Peyer's patch (tissue), 4 donors: ENCODE data around the gene PIWIL4. TPM values are rescaled to one million over a fixed set of nuclear protein-coding genes. Genes with fewer than 3 reads are reported as not detected.

Experiments
- DNase-seq, 3 donors: peaks; one replicate each; pipeline ENCODE4 v3.0.0-alpha.2; 2017 to 2019
- H3K27ac ChIP-seq, 4 donors: fragments of 200-600 bp; sonication (generic); one replicate each; pipeline ENCODE4 v1.5.1; 2016 to 2019
- H3K27me3 ChIP-seq, 2 donors: fragments of 200-600 bp; sonication (generic); one replicate each; pipeline ENCODE4 v1.5.1; 2019
- H3K36me3 ChIP-seq, 3 donors: fragments of 200-600 bp; sonication (generic); one replicate each; pipeline ENCODE4 v1.5.1; 2016 to 2019
- H3K4me1 ChIP-seq, 4 donors: fragments of 200-600 bp; sonication (generic); one replicate each; pipeline ENCODE4 v1.5.1; 2016 to 2019
- H3K4me3 ChIP-seq, 4 donors: fragments of 200-600 bp; sonication (generic); 1 replicate in 3 of 4; 2 replicates in 1 of 4; pipeline ENCODE4 v1.5.1; 2016 to 2019; ENCODE audit warnings: mild to moderate bottlenecking in 1 of 4
- H3K9me3 ChIP-seq, 4 donors: fragments of 200-600 bp; sonication (generic); one replicate each; pipeline ENCODE4 v1.5.1; 2016 to 2019; ENCODE audit warnings: mild to moderate bottlenecking in 1 of 4
- POLR2A ChIP-seq, 2 donors: fragments of 450-650 bp; IDR thresholded peaks; one replicate each; pipeline ENCODE4 v1.5.1; 2017; ENCODE audit warnings: antibody characterized with exemption in 2 of 2, mild to moderate bottlenecking in 2 of 2, moderate library complexity in 2 of 2
- total RNA-seq, 4 donors: library from RNA; depleted of rRNA; stranded (reverse); fragments of >200 nt; gene quantifications; one replicate each; pipeline ENCODE4 v1.1.0, GENCODE V29; 2016
- TF ChIP-seq, protein P1 (sequence below), 6 experiments: fragments of 450-650 bp in 4 of 6; fragments of 200-600 bp in 2 of 6; sonication (generic) in 1 of 6; IDR thresholded peaks; one replicate each; pipeline ENCODE4 v1.5.1; 2017 to 2019; ENCODE audit warnings: antibody characterized with exemption in 6 of 6, mild to moderate bottlenecking in 3 of 6, moderate library complexity in 1 of 6

The PIWIL4 gene
- total RNA-seq, 4 donors from 2014 or later = 5.0 to 20.4 (median 14.5) TPM

DNA sequence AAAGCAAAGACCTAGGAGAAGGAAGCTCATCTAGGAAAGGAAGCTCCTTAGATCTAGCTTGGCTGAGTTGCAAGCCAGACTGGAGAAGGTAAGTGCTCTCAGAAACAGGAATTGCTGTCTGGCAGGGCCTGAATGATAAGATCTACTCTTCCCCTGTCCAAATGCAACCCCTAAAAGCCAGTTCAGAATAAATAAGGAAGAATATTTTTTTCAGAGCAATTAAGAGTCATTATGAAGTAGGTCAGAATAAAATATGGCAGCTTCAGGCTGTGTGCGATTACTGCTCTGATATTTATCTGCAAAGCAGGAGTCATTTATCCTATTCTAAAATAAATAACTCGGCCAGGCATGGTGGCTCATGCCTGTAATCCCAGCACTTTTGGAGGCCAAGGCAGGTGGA, 82.1 kb downstream of the PIWIL4 start:
- DNase-seq = no peak
- H3K27ac ChIP-seq = no peak overlapping the region
- H3K9me3 ChIP-seq = no peaks in the 10 kb centered on the region
- no peak overlapping the region for H3K4me3 ChIP-seq
- H3K36me3 ChIP-seq = no peaks in the 10 kb centered on the region
- no peaks in the 10 kb centered on the region for H3K27me3 ChIP-seq
- H3K4me1 ChIP-seq = no peaks in the 10 kb centered on the region
- TF ChIP-seq, protein P1, sequence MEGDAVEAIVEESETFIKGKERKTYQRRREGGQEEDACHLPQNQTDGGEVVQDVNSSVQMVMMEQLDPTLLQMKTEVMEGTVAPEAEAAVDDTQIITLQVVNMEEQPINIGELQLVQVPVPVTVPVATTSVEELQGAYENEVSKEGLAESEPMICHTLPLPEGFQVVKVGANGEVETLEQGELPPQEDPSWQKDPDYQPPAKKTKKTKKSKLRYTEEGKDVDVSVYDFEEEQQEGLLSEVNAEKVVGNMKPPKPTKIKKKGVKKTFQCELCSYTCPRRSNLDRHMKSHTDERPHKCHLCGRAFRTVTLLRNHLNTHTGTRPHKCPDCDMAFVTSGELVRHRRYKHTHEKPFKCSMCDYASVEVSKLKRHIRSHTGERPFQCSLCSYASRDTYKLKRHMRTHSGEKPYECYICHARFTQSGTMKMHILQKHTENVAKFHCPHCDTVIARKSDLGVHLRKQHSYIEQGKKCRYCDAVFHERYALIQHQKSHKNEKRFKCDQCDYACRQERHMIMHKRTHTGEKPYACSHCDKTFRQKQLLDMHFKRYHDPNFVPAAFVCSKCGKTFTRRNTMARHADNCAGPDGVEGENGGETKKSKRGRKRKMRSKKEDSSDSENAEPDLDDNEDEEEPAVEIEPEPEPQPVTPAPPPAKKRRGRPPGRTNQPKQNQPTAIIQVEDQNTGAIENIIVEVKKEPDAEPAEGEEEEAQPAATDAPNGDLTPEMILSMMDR (IDR thresholded peaks at IDR 0.05) = no peak
- no peak for TF ChIP-seq POLR2A (IDR thresholded peaks at IDR 0.05)

- no peak for DNase-seq
- Histone ChIP-seq H3K4me1 (no peaks in the 10 kb centered on the region), H3K36me3 (no peaks in the 10 kb centered on the region), H3K27ac (no peak overlapping the region), H3K27me3 (no peaks in the 10 kb centered on the region), H3K9me3 (no peaks in the 10 kb centered on the region), H3K4me3 (no peak overlapping the region)
- no peak for TF ChIP-seq POLR2A (IDR thresholded peaks at IDR 0.05)
- TF ChIP-seq, protein P1 (IDR thresholded peaks at IDR 0.05) = no peak
These were observed 82.9 kb downstream of the PIWIL4 start for GRCh38 chr11:94649964-94650623.

GRCh38 chr11:94650756-94651155, 83.6 kb downstream of the PIWIL4 start:
- Histone ChIP-seq H3K9me3 (no peaks in the 10 kb centered on the region), H3K27me3 (no peaks in the 10 kb centered on the region), H3K27ac (no peak overlapping the region), H3K4me1 (no peaks in the 10 kb centered on the region), H3K4me3 (no peak overlapping the region), H3K36me3 (no peaks in the 10 kb centered on the region)
- DNase-seq = peak in 1 of 3 donors; percentile 46
- no peak for TF ChIP-seq POLR2A (IDR thresholded peaks at IDR 0.05)
- TF ChIP-seq, protein P1 (IDR thresholded peaks at IDR 0.05) = no peak

DNA sequence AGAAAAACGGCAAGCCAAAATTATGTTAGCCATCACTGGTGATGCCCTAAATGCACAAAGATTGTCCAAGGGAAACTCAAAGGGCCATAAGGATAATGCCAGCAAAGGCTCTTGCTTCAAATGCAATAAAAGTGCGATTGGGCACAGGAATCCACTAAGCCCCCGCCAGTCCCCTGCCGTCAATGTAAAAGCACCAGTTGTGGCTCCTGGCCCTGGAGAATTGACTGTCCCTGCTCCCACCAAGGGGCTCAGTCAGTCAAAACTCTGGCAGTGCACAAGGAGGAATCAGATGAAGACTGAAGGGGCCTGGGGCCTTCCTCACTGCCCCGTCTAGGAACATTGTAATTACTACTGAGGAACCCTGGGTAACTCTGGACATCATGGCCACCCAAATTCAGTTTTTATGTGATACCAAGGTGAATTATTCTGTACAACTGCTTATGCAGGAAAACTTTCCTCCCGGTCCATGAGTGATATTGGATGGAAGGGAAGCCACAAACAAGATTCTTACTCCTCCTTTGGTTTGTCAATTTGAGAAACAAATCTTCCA, 85.6 kb downstream of the PIWIL4 start:
- Histone ChIP-seq H3K4me3 (no peak overlapping the region), H3K27ac (no peak overlapping the region), H3K27me3 (no peaks in the 10 kb centered on the region), H3K9me3 (no peaks in the 10 kb centered on the region), H3K4me1 (no peaks in the 10 kb centered on the region), H3K36me3 (no peaks in the 10 kb centered on the region)
- no peak for DNase-seq
- no peak for TF ChIP-seq POLR2A (IDR thresholded peaks at IDR 0.05)

DNA sequence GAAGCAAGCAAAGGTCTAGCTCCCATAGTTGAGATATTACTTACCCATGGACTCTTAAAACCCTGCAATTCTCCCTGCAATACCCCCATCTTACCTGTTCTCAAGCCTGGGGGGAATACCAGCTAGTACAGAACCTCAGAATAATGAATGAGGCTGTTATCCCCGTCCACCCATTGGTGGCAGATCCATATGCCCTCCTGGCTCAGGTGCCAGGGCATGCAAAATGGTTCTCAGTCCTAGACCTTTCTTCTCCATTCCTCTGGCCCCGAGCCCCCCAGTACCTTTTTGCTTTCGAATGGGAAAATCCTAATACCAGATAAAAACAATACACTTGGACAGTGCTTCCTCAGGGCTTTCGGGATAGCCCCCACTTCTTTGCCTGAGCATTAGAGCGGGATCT, 86.4 kb downstream of the PIWIL4 start:
- Histone ChIP-seq H3K4me1 (no peaks in the 10 kb centered on the region), H3K27ac (no peak overlapping the region), H3K27me3 (no peaks in the 10 kb centered on the region), H3K9me3 (no peaks in the 10 kb centered on the region), H3K4me3 (no peak overlapping the region), H3K36me3 (no peaks in the 10 kb centered on the region)
- DNase-seq = no peak
- TF ChIP-seq POLR2A (IDR thresholded peaks at IDR 0.05) = no peak
- TF ChIP-seq, protein P1 (IDR thresholded peaks at IDR 0.05) = no peak

DNA sequence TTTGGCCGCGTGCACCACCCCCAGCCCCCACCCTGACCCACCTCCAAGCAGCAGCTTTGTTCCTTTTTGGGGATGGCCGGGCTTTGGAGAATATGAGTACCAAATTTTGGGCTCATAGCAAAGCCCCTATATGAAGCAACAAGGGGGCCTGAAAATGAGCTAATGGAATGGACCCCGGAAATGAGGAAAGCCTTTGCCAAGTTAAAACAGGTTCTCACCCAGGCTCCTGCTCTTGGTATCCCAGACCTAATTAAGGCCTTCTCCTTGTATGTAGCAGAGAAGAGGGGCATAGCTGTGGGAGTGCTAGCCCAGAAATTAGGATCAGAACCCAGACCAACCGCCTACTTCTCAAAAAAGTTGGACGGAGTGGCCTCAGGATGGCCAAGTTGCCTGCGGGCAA, 87.0 kb downstream of the PIWIL4 start:
- Histone ChIP-seq H3K9me3 (no peaks in the 10 kb centered on the region), H3K27ac (no peak overlapping the region), H3K27me3 (no peaks in the 10 kb centered on the region), H3K4me3 (no peak overlapping the region), H3K36me3 (no peaks in the 10 kb centered on the region), H3K4me1 (no peaks in the 10 kb centered on the region)
- no peak for DNase-seq
- TF ChIP-seq, protein P1 (IDR thresholded peaks at IDR 0.05) = no peak
- TF ChIP-seq POLR2A (IDR thresholded peaks at IDR 0.05) = no peak
